ENCODE results near the gene CD74. TPM values are rescaled to one million over a fixed set of nuclear protein-coding genes. Genes with fewer than 3 reads are reported as not detected.

Gene CD74
- total and polyA plus RNA-seq, 2 of the 8 experiments (the other 6 are each of a cell fraction or from before 2014, with no cell fraction given): 45.9 to 61.0 TPM

DNA sequence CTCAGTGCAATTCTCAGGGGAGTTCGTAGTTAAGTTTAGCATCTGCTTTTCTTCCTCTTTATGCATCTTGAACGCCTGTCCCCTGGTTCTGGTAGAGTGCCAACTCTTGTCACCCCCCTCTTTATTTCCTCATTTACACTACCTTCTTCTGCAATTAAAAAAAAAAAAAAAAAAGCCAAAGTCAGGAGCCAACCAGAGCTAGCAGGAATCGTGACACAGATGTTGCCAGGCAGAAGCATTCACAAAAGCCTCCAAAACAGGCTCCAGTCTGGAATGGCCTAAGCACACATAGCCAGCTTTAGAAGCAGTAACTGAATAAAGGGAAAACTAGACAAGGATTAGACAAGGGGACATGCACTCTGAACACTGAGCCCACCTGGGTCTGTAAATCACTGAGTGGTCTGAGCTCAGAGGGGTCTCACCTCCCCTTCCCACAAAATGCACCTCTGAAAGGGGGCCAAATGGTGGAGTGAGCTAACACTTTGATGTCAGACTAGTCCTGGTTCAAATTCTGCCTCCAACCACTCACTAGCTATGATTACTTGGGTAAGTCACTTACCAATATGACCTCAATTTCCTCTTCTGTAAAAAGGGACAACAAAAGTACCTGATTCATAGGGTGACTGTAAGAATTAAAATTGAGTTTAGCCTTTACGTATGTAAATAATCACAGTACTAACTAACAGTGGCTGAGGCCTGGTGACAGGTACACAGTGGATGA lies 2.0 kb downstream of the CD74 start:
- H4K91ac ChIP-seq (replicated peaks; ENCODE audit: insufficient read length, low read length): no peak overlapping the region
- peaks cover 3% of the 10 kb centered on the region for H3K23me2 ChIP-seq (ENCODE audit: low read depth, low read length)
- H2AK5ac ChIP-seq (ENCODE audit: low read depth, low read length): no peak overlapping the region
- peak overlapping the region; percentile 46 to 65; a peak in 3 of 4 replicates for H3K4me2 ChIP-seq (ENCODE audit: insufficient read depth in 1 of 2, low read depth in 2 of 2, low read length in 2 of 2)
- H3K4me1 ChIP-seq (replicated peaks in 1 of 4; ENCODE audit: control insufficient read depth in 3 of 4, insufficient read depth in 4 of 4, low read length in 3 of 4): peaks cover 8 to 27% (median 13%) of the 10 kb centered on the region in 4 experiments
- H3K23ac ChIP-seq (ENCODE audit: insufficient read length): no peak overlapping the region
- H3K4ac ChIP-seq (replicated peaks; ENCODE audit: insufficient read length, low read depth, low read length): peak overlapping the region; percentile 58
- no peak for FAIRE-seq
- no peaks in the 10 kb centered on the region for H3K79me2 ChIP-seq (ENCODE audit: control insufficient read depth in 1 of 2, insufficient read depth in 2 of 2, low read length in 2 of 2)
- H3K27me3 ChIP-seq (replicated peaks in 1 of 4; ENCODE audit: control insufficient read depth in 3 of 4, extremely low read depth in 1 of 4, insufficient read depth in 3 of 4, low read length in 3 of 4): no peaks in the 10 kb centered on the region
- 75% methylated on average over 4 of the region's 4 CpGs; no CpG with 5 or more reads in 1 of the 2 experiments for WGBS, 2 experiments (ENCODE audit: extremely low coverage in 1 of 2, insufficient coverage in 1 of 2, insufficient read length in 1 of 2, insufficient replicate concordance in 2 of 2, low coverage in 1 of 2, low lambda C conversion rate in 2 of 2, missing lambda C conversion rate in 1 of 2)
- no peak overlapping the region for H4K5ac ChIP-seq (ENCODE audit: insufficient read length, low read depth, low read length)
- H3K79me1 ChIP-seq (ENCODE audit: low read depth, low read length): no peaks in the 10 kb centered on the region; the same call in 1 of the 2 replicates
- POLR2A ChIA-PET (ENCODE audit: partially characterized antibody): interaction anchor here (0.6 to 4.8 kb wide), 18 partner anchors 10 to 366 kb away, joined by 3 to 30 read pairs (median 4); partner anchors contain the start of genes RPS14 and TCOF1
- H2BK15ac ChIP-seq (ENCODE audit: low read length): no peak overlapping the region
- TF ChIP-seq CREB1 (IDR thresholded peaks at IDR 0.05): peak; percentile 95
- TF ChIP-seq, protein P1, sequence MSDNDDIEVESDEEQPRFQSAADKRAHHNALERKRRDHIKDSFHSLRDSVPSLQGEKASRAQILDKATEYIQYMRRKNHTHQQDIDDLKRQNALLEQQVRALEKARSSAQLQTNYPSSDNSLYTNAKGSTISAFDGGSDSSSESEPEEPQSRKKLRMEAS (IDR thresholded peaks at IDR 0.05): no peak
- no peak for TF ChIP-seq SUZ12 (IDR thresholded peaks at IDR 0.05; ENCODE audit: low read length)
- TF ChIP-seq KDM4A (IDR thresholded peaks at IDR 0.05; ENCODE audit: low read depth, low read length, severe bottlenecking): no peak
- TF ChIP-seq SP1 (IDR thresholded peaks at IDR 0.05; ENCODE audit: low read depth, low read length): peak; percentile 77; the same call in 1 of the 2 replicates
- no peak for TF ChIP-seq RBBP5 (IDR thresholded peaks at IDR 0.05; ENCODE audit: borderline replicate concordance, low read depth, low read length)
- TF ChIP-seq CHD2 (IDR thresholded peaks at IDR 0.05; ENCODE audit: low read length): peak; percentile 75
- peak; percentile 98 for TF ChIP-seq RFX5 (IDR thresholded peaks at IDR 0.05; ENCODE audit: borderline replicate concordance, low read depth, low read length)
- no peak for TF ChIP-seq EP300 (IDR thresholded peaks at IDR 0.05; ENCODE audit: borderline replicate concordance in 1 of 2, low read depth in 2 of 2, low read length in 2 of 2)
- no peaks in the 10 kb centered on the region for H3K36me3 ChIP-seq (ENCODE audit: control insufficient read depth in 2 of 4, insufficient read depth in 4 of 4, low read length in 3 of 4)
- H2BK5ac ChIP-seq (ENCODE audit: low read depth, low read length): 0 out of 2 replicates have a peak overlapping the region, but pooled peaks have one; percentile 89
- H2BK120ac ChIP-seq (replicated peaks; ENCODE audit: low read depth, low read length): no peak overlapping the region
- no peak overlapping the region for H3K27ac ChIP-seq (ENCODE audit: low read depth, low read length)
- H2BK20ac ChIP-seq (ENCODE audit: low read length): no peak overlapping the region
- CTCF ChIA-PET (ENCODE audit: partially characterized antibody): interaction anchor here (0.6 to 4.4 kb wide), 16 partner anchors 9 to 371 kb away, joined by 3 to 43 read pairs (median 4); partner anchors contain the start of gene RPS14
- H4K20me1 ChIP-seq (replicated peaks in 1 of 2; ENCODE audit: control insufficient read depth in 1 of 2, insufficient read depth in 2 of 2, low read length in 2 of 2): no peaks in the 10 kb centered on the region
- peak overlapping the region in 2 of 4 experiments; percentile 35 to 37; a peak in 3 of 8 replicates for H3K4me3 ChIP-seq (ENCODE audit: extremely low read depth in 1 of 4, insufficient read depth in 2 of 4, low read depth in 3 of 4, low read length in 4 of 4)
- peak overlapping the region in 1 of 4 experiments; percentile 30; a peak in 2 of 7 replicates for H3K9ac ChIP-seq (replicated peaks in 1 of 4; ENCODE audit: extremely low read depth in 1 of 4, low read depth in 3 of 4, low read length in 3 of 4)
- no peak overlapping the region for H4K8ac ChIP-seq (ENCODE audit: extremely low read depth, insufficient read depth, low read length)
- H3K9me3 ChIP-seq (ENCODE audit: insufficient read depth in 2 of 2, low read depth in 1 of 2, low read length in 1 of 2): no peaks in the 10 kb centered on the region
- H3K56ac ChIP-seq (replicated peaks; ENCODE audit: insufficient read length, low read depth, low read length): no peak overlapping the region
- no peak overlapping the region for H2BK12ac ChIP-seq (ENCODE audit: low read depth, low read length)
- H3K18ac ChIP-seq (ENCODE audit: extremely low read depth, low read length): no peak overlapping the region
- peak in 1 of 2 experiments; percentile 67 for DNase-seq (ENCODE audit: low read depth in 1 of 2, low spot score in 2 of 2)
- H3K14ac ChIP-seq (ENCODE audit: insufficient read length): no peak overlapping the region
- no peak overlapping the region for H2AFZ ChIP-seq (ENCODE audit: low read length)
